HG02759 (cell line): ENCODE results near the gene TMEM213.

ENCODE experiments used
- ATAC-seq: cut with Tn5 transposase; IDR thresholded peaks from one replicate; pipeline ENCODE4 v1.9.1; 2021; ENCODE audit warnings: mild to moderate bottlenecking, moderate library complexity; ENCODE audit not compliant: unreplicated experiment

Gene TMEM213, protein sequence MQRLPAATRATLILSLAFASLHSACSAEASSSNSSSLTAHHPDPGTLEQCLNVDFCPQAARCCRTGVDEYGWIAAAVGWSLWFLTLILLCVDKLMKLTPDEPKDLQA

DNA sequence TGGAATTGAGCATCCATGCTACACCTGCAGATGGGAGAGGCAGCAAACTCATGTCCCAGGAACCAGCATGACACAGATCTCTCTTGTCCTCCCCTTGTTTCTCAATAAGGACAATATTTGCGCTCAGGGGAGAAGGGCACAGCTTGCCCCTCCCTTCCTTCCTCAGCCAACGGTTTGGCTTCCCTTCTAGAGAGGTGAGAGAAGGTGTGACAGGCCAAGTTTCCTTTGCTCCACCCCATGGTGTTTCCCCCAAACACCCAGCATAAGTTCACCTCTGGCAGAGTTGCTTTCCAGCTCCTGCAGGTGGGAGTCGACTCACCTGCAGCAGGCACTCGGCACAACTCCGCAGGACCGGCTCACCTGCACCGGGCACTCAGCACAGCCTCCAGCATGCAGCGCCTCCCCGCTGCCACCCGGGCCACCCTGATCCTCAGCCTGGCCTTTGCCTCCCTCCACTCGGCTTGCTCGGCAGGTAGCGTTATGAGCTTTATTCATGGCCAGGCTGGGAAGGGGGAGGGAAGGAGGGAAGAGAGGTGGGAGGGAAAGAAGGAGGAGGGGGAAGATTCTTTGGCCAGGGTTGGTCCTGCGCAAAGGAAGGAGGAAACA, at the start of gene TMEM213, which contains the start of gene ATP6V0A4:
TSS of gene TMEM213 (plus strand) at position 280 of the 606 bp plus-strand sequence. CDS start at position 391, 111 bp downstream.
TSS of gene ATP6V0A4 (minus strand) at position 482 of the 606 bp plus-strand sequence. CDS start 26,949 bp downstream, outside the sequence.
- ATAC-seq: no peak

DNA sequence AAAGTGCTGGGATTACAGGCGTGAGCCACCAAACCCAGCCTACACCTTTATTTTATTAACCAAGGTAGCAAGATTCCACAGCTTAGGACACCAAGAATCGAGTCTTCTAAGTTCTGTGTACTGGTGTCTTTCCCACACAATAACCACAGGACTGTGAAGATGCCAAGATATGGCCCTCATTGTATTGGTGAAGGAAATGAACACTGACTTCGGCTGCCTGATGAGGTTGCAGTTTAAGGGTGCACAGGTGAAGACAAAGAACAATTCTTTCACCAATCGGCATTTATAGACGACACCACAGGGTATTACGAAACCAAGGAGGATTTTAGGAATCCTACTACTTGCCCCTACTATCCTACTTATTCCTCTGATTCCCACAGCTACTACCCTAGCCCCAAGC, 49.1 kb upstream of the TMEM213 start:
- ATAC-seq: no peak

DNA sequence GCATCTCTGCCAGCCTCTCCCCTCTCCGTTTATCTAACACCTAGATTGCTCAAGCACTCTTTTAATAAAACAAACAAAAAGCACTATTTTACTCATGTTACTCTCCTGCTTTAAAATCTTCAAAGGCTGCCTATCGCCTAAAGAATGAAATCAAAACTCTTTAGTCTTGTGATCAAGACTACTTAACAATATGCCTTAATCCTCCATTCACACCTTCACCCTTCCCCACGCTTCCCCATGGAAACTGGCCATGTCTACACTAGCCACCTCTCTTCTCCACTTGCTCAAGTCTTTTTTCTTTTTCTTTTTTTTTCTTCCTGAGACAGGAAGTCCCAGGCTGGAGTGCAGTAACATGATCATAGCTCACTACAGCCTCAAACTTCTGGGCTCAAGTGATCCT, 47.8 kb upstream of the TMEM213 start:
- no peak for ATAC-seq

DNA sequence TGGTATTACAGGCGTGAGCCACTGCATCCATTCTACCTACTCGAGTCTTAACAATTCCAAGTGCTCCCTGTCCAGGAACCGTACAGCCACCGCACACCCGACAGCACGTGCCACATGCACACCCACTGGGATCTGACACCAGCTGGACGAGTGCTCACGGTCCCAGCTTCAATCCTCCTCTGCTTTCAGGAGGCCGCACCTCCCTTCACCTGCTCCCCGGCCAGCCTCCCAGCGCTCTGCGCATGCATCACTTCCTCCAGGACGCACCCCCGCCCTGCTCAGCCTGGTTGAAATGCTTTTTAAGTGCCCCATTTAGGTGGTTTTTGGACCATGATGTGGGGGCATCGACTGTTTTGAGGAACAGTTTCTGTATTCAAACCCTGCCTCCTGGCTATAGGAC, 47.3 kb upstream of the TMEM213 start:
- no peak for ATAC-seq

DNA sequence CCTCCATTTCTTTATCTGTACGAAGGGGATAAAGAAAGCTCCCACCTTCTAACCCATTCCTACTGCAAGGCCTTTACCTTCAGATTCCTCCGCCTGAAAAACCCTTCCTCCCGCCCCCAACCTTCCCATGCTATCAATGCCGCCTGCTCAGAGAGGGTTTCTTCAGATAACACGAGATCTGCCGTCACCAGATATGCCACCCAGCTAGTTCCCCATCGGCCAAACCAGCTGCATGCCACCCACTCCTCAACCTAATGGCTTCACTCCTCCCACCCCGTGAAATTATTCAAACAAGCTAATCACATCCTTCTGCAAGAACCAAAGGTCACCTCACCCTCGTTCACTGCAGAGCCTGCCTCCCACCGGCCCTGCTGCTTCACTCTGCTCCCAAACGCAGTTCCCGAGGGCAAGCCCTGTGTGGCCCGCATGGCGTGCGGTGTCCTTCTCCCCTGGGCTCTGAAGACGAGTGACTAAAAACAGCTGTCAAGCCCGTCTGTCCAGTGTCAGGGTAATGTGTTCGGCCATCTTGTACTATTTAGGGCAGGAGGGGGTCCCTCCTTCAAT, 46.8 kb upstream of the TMEM213 start:
- no peak for ATAC-seq

DNA sequence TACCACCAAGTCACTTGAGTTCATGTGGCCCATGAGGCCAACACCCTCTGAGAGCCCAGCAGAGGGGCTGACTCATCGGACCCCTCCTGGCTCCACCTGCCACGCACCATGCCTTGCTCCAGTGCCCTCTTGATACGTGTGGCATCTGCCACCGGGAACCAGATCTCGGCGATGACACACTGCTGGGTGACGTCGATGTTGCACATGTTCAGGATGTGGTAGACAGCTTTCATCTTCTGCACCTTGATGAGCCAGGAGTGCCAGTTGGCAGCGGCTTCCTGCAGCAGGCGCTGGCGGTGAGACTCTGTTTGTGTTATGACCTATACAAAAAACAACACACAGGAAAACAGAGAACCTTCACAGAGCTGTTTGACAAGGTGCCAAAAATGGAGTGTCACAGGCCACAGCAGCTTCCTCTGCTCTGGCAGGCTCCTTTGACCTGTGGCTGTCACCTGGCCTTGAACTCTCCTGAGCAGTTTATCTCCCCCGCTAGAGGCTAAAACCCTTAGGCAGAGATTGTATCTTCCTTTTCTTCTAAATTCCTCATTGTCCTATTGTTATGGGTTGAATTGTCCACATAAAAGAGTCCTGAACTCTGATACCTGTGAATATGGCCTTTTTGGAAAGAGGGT, 45.2 kb upstream of the TMEM213 start:
- ATAC-seq: peak; percentile 79

DNA sequence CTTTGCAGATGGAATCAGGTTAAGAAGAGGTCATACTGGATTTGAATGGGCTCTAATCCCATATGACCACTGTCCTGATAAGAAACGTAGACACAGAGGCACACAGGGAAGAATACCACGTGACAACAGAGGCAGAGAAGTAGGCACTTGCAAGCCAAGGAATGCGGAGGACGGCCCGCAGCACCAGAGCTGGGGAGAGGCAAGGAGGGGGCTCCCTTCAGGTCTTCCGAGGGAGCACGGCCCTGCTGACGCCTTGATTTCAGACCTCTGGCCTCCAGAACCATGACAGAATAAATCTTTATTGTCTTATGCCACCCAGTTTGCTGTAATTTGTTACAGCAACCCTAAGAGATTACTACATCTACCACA, 44.7 kb upstream of the TMEM213 start:
- ATAC-seq: no peak

DNA sequence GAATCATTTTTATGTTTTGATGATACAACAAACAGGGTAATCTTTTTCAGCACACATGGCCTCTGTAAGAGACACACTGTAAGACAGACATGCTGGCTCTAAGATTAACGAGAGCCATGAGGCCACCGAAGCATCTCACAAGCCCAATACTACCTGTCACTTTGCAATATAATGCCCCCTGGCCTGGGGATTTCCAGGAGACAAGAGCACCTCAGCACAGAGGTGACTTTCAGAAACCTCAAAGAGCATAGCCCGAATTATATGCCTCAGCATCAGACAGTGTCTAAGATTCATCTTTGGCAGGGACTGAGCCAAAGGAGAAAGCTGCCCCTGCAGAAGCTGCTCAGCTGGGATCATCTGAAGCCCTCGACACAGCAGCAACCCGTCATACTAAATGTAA, 44.2 kb upstream of the TMEM213 start:
- no peak for ATAC-seq

DNA sequence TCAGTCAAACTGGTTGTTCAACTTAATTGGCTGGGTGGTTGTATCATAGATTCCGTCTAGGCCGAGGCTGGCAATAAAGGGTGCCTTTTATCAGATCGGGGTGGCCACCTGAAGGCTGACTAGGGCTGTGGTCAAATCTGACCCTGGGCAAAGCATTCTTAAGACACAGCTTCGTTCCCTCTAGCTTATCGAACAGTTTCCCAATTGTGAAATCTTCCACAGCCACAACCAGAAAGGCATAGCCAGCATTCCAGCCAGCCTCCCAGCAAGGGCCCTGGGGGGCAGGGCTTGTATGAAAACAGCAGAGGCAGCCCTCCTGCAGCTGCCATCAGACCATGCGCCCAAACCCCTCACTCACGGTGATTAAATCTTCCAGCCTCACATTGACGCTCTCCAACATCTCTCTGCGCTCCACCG, 42.5 kb upstream of the TMEM213 start:
- no peak for ATAC-seq

DNA sequence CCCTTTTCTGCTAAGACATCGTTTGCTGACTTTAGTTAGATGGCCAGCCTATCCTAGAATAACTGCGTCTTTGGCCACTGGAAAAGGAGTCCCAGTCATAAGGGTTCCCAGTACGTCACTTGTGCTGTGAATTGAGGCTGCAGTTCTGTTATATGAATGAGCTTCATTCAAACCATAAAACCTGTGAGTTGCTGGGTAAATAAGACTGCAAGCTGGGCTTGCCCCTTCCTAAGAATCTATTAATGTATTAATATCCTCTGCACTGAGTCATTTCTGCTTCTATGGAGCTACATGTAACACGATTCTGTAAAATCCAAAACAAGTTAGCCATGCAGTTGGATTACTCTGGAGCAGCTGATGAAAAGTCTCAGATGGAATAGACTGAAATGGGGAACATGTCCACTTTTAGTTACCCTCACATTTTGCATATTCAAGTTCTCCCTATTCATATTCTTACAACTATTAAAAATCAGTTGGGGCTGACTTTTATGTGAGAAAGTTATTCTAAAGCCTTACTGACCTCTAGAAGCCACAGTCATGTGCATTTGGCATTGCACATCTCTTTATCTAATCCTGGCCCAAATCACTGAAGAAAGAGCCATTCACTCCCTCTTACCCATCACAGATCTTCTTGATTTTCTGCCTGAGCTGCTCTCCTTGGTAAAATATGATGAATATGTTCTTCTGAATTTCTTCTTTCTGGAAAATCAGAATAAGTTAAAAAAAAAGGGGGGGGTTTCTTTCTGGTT, 41.8 kb upstream of the TMEM213 start:
- no peak for ATAC-seq

DNA sequence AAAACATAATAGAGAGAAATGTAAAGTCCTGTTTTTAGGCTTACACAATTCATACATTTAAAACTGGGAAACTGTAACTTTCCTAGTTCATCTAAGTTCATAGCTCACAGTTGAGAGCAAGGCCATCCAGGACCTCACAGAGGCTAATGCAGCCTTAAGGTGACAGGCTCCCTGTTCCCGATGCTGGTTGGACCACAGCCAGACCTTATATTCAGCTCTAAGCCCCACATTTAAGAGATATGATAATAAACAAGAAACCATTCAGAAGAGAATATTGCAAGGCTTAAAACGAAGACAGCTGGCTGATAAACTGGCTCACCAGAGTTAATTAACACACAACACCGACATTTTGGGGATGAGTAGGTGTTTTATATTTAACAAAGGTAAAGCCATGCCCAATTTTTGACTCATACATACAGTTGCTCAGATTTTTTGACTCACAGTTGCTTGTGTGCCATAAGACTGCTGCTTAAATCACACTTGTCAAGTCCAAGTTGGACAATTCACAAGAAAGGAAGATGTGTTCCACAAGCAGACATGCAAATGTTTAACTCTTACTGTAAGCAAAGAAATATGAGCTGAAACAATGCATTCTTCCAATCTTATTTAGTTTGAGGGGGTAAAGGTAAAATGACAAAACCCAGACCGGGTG, 41.1 kb upstream of the TMEM213 start:
- no peak for ATAC-seq

DNA sequence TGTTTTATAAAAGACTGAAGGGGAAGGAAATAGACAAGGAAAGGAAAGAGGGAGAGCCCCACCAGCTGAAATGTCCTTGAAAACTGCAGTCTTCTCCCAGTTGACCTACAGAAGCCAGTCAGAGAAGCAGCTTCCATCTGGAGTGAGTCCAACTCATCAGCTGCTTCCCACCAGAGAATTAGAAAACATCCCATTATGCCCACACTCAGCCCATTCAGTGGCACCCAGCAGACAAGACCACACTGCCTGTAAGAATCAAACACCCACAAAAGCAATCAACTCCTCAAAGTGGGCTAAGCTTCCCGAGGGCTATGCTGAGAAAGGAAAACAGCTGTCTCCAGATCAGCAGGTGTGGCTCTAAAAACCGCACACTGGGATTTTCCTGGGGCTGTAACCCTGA, 29.6 kb upstream of the TMEM213 start:
- no peak for ATAC-seq

DNA sequence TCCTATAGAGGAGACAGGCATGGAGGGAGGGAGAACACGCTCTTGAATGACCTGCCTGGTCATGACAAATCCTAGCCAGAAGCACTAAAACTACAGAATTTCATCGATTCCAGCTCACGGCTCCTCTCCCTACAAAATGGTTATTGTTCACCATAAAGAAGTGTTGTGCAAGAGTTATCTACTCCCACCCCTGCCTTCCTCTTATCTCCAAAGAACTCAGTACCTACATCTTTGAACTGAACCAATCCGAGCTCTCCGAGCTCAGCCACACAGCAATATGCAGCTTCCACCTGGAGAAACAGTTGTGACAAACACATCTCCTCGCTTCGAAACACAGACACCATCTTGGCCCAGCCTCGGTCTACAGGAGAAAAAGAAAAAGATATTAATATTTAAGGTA, 26.9 kb upstream of the TMEM213 start:
- no peak for ATAC-seq

DNA sequence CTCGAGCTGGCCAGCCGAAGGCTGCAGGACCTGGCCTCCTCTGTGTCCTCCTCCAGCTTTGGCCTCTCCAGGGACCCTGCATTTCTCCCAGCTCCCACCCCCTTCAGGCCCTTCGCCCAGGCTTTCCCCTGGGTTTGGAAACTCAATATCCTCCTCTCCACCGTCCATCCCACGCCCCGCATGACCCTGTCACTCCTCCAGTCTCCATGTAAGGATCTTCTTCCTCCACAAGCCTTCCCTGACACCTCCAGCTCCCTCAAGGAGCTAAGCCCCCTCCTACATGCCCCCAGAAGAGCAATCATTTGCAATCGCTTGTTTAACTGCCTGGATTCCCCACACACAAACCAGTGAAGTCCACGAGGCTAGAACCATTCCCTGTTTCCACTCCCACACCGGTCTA, 24.6 kb upstream of the TMEM213 start:
- ATAC-seq: no peak

DNA sequence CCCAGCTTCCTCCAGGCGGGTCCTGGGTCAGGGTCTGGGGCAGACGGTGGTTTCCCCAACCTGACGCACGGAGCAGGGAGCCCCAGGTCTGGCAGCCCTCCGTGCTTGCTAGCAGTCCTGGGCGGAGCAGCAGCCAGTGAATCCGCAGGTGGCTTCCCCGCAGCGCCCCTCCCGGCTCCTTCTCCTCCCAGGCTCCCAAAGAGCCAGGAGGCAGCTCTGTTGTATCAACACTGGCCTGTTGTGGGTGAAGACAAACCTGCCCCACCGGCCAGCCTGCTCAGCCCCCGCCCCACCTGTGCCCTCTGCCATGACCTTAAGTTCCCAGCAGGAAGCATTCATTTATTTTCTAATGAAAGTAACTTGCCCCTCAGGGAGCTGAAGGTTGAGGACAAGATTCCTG, 24.0 kb upstream of the TMEM213 start:
- no peak for ATAC-seq

DNA sequence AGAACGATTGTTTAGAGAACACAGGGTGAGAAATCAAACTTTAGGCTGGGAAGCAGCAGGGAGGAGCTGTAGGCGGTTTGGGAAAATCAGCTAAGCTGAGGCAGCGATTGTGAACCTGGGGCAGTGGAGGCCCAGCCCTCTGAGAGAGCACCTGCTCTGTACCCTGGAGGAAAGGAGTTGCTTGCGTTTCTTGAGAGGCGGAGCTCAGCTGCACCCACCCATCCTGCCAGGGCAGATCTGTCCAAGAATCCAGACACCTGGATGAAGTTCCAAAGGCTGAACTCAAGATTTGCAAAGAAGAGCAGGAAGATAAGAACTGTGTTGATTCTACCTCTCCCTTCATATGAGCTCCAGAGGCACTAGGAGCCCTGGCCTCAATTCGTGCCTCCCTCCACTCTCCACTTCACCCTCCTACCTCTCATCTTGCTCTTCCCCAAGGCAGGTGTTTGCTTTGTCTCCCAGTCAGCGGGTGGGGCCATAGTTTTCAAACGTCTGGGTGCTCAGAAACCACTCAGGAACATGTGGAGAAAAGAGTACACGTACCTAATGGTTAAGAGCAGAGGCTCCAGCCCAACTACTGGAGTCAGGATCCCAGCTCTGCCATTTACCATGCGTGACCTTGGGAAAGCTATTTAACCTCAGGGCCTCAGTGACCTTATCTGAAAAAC, 21.5 kb upstream of the TMEM213 start:
- no peak for ATAC-seq

DNA sequence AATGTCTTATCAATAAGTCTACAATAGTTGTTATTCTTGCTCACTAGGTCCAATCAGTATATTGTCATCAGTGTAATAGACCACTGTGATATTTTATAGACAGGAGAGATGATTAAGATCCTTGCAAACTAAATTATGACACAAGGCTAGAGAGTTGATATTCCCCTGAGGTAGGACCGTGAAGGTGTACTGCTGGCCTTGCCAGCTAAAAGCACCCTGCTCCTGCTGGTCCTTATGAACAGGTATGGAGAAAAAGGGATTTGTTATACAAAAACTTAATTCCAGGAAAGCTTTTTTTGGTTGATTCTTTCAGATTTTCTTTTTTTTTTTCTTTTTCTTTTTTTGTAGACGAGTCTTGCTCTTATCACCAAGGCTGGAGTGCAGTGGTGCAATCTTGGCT, 16.8 kb upstream of the TMEM213 start:
- no peak for ATAC-seq

DNA sequence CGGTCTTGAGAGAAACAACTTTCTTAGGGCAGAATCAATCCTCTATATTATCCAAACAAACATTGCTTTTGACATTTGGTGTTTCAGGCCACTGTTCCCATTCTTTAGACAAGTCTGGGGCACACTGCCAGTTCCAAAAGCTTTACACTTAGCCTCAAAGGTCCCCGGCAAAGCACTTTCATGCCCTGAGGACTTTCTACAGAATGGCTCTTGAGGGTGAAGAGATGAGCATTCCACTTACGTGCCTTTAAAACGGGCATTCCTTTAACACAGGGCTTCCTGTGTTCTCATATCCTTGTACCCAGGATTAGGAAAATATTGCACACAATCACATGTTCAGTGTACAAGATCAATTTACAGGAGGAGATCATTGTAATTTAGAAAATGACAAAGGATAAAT, 13.1 kb upstream of the TMEM213 start:
- ATAC-seq: no peak

DNA sequence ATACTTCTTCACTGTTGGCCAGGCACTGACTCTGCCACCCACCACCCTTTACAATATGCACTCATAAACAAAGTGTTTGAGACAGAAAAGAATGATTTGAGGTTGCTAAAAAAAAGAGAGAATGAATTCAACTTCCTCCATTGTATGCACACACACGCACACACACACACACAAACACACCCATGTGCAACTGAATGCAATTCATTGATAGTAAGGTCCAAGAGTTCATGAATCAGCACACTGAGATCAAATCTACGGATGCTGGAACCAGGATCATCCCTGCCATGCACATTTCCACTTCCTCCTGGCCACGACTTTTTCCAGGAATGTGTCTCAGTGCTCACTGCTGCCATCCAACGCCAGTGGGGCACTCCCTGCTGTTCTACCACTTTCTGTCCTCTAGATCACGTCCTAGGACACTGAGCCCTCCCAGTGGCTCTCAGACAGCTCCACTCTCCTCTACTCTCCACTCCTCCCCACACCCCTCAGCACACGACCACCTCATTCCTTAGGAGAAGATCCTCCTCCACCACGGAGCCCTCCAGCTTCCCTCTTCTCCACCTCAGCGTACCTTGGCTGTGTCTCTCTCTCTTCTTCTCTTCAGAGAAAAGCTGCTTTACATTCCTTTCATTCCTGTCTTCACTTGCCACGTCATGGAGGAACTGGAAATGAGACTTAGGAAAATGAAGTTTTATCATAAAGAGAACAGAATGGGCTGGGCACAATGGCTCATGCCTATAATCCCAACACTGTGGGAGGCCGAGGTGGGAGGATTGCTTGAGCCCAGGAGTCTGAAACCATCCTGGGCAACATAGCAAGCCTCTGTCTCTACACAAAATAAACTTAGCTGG, 12.0 kb upstream of the TMEM213 start:
- ATAC-seq: no peak
